SIG-M5 treated with dmso at 0.1 percent for 504 hours (cell line): ENCODE data around the gene CUX1.
"Not testable (repeated sequence)": the region's sequence is repeated elsewhere in the genome, so short reads cannot be mapped to it uniquely, and the experiment has no call there.

ENCODE experiments used
- DNase-seq: peaks from one replicate; lab custom pipeline; 2025; ENCODE audit not compliant: unreplicated experiment; lab: John Stamatoyannopoulos, UW

The CUX1 gene

DNA sequence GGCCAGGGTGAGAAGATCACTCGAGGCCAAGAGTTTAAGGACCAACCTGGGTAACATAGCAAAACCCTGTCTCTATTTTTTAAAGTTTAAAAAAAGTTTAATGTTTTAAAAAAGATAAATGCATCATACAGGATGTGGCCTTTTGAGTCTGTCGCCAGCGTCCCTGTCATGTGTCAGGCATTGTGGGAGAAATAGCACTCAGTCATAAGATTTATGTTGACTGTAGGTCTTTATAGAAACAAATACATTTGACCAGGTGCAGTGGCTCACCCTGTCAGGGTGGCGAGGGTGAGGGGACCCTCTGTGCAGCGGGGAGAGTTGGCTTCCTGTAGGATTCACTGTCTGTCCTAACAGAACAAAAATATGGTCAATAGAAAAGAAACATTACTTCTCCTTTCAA is 405.8 kb downstream of the CUX1 start:
- no peak for DNase-seq

DNA sequence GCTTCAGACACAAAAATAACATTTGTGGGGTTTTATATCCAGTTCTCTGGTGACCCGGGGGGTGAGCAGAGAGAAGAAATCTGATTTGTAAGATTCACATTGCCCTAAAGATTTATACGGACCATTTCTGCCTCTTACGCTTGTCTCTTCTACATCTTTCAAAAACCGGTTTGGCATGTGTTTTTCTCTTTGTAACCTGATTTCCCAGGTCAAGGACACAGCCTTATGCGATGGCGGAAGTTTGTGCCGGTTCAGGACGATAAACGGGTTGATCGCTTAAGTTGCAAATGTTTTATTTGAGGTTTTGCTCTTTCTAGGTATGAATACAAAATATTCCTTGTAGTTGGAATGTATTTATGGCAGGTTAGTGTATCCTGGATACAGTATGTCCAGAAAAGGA is 407.6 kb downstream of the CUX1 start:
- DNase-seq = no peak

DNA sequence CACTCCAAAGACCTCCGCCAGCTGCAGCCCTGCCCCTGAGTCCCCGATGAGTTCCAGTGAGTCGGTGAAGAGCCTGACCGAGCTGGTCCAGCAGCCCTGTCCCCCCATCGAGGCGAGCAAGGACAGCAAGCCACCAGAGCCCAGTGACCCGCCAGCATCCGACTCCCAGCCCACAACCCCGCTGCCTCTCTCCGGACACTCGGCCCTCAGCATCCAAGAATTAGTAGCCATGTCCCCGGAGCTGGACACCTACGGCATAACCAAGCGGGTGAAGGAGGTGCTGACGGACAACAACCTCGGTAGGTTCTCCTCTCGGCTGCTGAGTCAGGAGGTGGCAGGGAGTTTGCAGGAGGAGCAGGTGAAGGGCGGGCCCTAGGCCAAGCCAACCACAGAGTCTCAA is 409.9 kb downstream of the CUX1 start:
- no peak for DNase-seq

DNA sequence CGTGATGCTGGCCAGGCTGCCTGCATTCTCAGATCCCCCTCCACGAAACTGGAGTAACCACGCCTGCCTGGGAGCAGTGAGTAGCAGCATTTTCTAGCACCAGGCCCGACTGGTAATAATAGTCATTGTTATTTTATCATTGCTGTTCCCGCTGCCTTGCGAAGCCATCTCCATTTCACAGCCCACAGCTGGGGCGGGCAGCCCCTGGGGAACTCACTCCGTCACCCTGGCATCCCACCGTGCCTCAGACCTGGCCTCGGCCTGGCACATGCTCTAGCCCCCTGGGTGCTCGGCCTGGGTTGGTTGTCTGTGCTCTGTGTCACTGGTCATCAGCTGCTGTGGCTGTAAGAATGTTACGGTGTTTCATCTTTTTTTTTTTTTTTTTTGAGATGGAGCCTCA is 411.5 kb downstream of the CUX1 start:
- no peak for DNase-seq

DNA sequence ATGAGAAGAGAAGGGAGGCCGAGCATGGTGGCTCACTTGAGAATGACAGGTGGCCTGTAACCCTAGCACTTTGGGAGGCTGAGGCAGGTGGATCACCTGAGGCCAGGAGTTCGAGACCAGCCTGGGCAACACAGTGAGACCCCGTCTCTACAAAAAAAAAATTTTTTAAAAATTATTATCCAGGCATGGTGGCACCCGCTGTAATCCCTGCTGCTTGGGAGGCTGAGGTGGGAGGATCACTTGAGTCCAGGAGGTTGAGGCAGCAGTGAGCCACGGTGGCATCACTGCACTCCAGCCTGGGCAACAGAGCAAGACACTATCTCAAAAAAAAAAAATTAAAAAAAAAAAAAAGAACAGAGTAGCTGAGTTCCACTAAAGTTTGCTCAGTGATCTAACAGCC is 412.7 kb downstream of the CUX1 start:
- not testable (repeated sequence) for DNase-seq

DNA sequence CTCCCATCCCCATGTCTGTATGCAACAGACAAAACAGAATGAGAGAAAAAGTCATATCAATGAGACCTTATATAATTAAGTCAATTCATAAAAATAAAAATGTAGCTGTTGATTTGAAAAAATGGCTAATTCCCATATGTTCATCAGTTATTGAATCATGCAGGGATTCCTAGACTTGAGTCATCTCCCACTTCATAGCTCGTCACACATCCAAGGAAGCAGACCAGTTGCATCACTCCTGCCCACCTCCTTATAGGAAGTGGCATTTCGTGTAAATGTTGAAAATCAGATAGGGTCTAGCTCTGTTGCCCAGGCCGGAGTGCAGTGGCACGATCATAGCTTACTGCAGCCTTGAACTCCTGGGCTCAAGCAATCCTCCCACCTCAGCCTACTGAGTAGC is 413.2 kb downstream of the CUX1 start:
- DNase-seq = no peak

DNA sequence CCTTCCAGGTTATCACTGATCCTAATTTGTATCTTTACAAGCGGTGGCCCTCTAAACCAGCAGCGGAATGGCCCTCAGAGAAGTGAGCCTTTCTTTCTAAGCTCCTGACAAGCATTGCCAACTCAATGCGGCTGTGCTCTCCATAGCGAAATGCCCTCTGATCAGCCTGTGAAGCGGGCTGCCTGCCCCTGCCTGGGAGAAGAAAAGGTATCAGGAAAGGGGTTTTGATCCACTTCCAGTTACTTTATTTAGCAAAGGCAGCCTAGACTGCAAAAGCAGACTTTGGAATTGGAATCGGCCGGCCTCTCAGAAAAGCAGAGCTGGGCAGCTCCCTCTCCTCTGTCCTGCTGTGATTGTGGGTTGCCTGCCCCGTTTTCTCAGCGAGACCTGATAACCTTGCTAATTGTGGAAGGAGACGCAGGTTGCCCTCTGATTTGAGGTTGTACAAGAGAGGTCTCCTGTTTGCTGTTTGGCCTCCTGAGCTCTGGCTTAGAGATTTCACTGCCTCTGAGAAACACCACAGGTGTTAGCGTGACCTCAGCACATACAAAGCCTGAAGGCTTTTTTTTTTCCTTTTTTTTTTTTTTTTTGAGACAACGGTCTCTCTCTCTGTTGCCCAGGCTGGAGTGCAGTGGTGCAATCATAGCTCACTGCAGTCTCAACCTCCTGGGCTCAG is 415.3 kb downstream of the CUX1 start:
- DNase-seq = no peak

DNA sequence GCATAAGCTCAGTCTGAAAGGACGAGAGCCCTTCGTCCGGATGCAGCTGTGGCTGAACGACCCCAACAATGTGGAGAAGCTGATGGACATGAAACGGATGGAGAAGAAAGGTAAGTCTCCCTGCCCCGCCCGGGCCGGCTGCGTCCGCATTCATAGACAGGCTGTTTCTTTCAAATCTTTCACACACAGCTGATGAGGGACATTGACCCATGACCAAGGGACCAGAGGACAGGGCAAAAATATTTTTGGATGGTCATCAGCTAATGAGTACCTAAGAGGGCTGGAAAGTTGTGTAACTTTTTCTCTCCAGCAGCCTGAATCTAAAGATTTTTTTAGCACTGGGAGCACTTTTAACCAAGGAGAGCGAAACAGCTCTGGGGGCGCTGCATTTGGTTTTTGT is 416.7 kb downstream of the CUX1 start:
- DNase-seq = no peak

DNA sequence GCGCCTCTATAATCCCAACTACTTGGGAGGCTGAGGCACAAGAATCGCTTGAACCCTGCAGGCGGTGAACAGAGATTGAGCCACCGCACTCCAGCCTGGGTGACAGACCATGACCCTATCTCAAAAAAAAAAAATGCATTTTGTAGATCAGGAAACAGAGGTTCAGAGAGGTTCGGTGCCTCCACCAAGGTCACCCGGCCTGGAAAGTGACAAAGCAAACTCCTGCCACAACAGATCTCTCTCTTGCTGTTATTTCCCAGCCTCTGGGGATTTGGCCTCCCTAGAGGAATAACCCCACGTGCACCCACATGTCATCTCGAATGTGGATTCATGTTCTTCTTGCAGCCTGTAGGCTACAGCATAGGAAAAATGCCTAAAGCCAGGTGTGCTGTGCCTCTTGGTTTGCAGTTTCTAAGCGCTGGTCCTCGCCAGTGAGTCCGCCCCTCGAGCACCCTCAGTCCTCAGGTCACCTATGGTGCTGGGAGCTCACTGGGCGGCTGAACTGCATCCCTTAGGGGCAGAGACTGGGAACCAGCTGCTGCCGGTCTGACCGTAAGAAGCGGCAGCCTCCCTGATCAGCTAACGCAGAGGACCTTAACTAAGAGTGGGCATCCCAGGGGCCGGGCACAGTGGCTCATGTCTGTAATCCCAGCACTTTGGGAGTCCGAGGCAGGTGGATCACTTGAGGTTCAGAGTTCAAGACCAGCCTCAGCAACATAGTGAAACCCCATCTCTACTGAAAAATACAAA is 417.6 kb downstream of the CUX1 start:
- no peak for DNase-seq

DNA sequence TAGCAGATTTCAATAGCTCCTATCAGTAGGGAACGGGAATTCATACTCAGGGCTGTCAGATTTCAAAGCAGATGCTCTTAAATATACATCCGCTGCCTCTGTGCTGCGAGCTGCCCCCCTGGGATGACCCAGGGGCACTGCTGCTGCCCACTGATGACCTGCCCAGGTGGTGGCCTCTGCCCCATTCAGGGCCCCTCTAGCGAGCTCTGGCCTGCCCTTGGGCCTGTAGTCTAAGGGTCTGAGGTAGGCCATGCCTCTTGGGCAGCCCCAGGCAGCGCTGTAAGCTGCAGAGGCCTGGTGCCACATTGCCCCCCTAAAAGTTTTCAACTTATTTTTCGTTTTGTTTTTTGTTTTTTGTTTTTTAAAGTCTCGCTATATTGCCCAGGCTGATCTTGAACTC is 418.7 kb downstream of the CUX1 start:
- DNase-seq = no peak

DNA sequence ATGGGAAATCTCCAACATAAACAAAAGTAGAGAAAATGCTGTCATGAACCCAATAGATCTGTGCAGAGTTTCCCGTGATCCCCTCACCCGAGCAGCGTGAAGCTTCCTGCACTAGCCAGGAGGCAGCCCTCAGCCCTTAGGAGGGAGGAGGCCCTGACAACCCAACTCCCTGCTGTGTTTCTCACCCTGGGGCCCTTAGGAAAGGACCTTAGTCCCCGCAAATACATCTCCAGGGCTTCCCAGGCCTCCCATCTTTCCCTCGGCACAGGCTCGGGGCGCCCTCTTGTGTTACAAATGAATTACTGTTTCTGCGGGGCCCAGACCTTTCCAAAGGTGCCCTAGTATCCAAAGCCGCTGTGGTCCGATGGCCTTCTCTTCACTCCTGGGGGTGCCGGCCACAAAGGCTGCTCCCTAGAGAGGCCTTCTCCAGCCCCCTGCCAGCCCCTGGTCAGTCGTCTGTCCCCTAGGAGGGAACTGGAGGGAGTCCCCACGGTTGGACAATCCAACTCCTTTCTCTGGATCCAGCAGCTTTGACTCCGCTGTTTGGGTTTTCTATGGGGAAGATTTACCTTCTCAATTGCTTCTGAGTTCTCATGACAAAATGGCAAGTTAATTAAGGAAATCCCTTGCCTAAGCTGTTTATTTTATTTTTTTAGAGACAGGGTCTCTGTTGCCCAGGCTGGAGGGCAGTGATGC is 419.3 kb downstream of the CUX1 start:
- DNase-seq = peak; percentile 75

DNA sequence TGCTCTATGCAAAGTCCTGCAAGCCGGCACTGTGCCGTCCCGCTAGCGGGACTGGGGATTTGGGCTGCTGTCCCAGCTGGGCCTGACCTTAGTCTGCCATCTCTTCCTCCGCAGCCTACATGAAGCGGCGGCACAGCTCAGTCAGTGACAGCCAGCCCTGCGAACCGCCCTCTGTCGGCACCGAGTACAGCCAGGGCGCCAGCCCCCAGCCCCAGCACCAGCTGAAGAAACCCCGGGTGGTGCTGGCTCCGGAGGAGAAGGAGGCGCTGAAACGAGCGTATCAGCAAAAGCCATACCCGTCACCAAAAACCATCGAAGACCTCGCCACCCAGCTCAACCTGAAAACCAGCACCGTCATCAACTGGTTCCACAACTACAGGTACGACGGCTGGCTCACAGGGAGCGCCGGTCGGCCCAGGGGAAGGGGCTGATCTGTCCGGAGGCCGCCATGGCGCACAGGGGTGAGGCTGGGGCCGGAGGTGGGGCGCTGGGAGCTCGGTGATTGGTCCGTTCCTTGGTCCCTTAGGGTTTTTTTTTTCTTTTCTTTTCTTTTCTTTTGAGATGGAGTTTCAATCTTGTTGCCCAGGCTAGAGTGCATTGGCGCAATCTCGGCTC is 421.9 kb downstream of the CUX1 start:
- no peak for DNase-seq

DNA sequence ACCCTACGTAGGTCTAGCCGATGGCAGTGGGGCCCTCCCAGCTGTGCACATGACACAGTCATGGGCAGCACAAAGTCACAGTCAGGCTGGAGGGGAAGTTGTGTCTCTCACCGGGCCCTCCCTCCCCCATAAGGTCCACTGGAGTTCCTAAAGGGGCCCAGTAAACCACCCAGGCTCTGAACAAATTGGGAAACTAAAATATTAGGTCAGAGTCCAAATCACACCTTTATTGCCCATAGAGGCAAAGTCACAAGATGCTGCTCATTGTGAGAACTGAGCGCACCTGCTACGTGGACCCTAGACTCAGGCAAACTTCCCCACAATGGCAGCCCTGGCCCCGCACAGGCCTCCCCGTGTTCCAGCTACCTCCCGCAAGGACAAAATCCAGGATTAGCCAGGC is 424.0 kb downstream of the CUX1 start:
- no peak for DNase-seq

DNA sequence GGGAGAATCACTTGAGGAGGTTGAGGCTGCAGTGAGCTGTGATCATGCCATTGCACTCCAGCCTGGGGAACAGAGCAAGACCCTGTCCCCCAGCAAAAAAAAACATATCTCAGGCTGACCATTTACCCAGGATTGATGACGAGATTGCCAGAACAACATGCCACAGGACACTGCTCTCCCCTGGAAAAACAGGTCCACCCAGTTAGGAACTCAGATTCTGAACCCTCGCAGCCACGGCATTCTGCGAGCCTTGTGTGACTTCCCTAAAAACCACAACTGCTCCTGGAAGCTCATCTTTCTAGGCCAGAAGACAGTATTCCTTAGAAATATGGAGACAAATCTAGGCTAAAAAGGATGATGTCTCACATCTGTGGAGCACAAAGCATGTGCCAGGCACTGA is 427.2 kb downstream of the CUX1 start:
- DNase-seq = peak; percentile 35

DNA sequence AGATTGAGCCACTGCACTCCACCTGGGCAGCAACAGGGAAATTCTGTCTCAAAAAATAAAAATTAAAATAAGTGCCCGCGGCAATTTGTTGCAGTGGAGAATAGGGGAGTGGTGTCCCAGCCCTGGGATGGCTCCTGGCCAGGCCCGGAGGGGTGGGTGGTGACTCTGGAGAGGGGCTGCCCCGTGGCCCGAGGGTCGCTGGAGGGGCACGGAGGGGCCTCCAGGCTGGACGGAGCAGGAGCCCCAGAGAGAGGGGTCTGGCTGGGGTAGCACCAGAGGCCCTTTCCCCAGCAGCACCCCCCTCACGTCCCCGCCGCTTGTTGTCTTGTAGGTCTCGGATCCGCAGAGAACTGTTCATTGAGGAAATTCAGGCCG is 430.6 kb downstream of the CUX1 start:
- DNase-seq = no peak

DNA sequence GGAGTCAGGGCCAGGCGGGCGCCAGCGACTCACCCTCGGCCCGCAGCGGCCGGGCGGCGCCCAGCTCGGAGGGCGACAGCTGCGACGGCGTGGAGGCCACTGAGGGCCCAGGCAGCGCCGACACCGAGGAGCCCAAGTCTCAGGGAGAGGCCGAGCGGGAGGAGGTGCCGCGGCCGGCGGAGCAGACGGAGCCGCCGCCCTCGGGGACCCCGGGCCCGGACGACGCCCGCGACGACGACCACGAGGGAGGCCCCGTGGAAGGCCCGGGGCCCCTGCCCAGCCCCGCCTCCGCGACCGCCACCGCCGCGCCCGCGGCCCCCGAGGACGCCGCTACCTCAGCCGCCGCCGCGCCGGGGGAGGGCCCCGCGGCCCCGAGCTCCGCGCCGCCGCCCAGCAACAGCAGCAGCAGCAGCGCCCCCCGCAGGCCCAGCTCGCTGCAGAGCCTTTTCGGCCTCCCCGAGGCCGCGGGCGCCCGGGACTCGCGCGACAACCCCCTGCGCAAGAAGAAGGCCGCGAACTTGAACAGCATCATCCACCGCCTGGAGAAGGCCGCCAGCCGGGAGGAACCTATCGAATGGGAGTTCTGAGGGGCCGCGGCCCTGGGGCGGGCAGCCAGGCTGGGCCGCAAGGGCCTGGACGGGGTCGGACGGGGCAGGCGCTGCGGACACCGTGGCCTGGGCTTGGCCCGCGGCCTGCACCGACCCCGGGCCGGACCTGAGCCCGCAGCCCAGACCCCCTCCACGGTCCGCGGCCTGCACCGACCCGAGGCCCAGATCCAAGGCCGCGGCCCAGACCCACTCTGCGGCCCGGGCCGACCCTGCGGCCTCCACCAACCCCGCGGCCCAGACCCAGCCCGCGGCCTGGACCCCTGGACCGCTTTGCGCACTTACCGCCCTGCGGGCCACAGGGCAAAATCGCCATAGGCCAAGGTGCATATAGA is 431.3 kb downstream of the CUX1 start:
- DNase-seq = no peak

DNA sequence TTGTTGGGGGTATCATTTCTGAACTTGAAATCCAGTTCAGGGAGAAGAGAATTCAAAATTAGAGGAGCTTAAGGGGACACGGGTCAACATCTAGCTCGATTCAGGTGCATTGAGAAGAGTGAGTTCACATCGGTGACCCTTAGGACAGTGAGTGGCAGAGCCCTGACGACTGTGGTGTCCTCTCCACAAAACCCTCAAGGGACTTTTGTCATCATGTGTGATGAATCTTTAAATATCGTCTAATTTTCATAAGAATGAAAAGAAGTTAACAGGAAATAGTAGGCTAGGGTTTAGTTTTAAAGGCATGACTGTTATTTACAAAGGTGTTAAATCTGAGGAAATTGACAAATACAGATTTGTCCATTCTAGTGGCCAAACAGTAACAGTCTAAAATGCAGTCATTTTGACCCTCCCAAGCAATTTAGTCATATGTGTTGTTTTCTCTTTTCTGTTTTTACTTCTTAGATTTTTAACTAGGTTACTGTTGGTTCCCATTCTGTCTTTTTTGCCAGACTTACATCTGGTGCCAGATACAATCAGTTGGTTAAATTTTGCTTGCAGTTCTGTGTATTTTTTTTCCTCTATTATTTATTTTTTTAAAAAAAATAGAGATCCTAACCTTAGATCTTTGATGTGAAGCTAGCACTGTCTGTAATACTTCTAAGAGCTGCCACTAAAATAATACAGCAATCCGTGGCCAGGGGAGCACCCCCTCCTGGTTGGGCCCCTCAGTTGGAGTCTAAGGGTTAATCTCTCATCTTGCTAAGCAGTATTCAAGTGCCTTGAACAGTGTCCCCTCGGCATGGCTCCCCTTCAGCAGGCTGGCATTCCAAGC is 434.3 kb downstream of the CUX1 start:
- DNase-seq = no peak

DNA sequence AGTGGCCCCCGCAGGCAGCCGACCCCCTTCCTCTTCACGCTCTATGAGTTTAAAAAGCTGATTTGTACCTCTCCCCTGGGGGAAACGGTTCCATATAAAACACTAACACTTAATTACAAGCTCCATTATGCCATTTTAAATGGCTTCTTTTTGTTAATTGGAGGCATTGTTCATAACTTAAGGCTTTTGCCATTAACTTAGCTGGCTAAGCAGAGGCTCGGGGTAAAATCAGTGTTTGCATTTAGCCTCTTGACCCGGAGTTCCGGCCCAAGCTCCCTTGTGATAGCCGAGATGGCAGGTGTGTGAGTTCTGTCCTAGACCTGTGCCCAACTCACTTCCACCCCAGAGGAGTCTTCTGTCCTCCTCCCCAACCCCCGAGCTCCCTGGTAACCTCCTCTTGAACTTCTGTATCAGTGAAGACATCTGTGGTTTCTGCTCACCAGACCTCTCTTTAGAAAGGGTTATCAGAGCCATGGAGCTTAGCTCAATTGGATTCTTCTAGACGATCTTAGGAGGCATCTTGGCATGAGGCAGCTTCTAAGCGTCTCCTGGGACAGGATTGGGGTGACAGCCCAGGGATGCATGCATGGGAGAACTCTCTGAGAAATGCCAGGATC is 435.0 kb downstream of the CUX1 start:
- no peak for DNase-seq
